WTC11 (cell line): ENCODE results near the gene ZBTB24.

Experiments
- ATF2 ChIP-seq: sonication (generic); formaldehyde crosslinking; IDR thresholded peaks from 2 replicates; pipeline ENCODE4 v1.8.1; 2022; ENCODE audit warnings: low read depth, missing genetic modification reagents, borderline replicate concordance
- CTCF ChIP-seq: fragments of 200-600 bp; IDR thresholded peaks from 2 replicates; pipeline ENCODE4 v1.8.0; 2022; ENCODE audit warnings: antibody characterized with exemption
- ETV6 ChIP-seq: sonication (generic); formaldehyde crosslinking; IDR thresholded peaks from 2 replicates; pipeline ENCODE4 v1.8.1; 2022; ENCODE audit warnings: mild to moderate bottlenecking, missing genetic modification reagents
- MAX ChIP-seq: sonication (generic); formaldehyde crosslinking; IDR thresholded peaks from 2 replicates; pipeline ENCODE4 v1.8.0; 2022; ENCODE audit warnings: mild to moderate bottlenecking, missing genetic modification reagents
- NFE2L1 ChIP-seq: sonication (generic); formaldehyde crosslinking; IDR thresholded peaks from 2 replicates; pipeline ENCODE4 v1.8.1; 2023; ENCODE audit warnings: missing genetic modification reagents
- NR1H2 ChIP-seq: sonication (generic); formaldehyde crosslinking; IDR thresholded peaks from 2 replicates; pipeline ENCODE4 v1.9.0; 2021; ENCODE audit warnings: mild to moderate bottlenecking, moderate library complexity, missing genetic modification reagents
- SP1 ChIP-seq: sonication (generic); formaldehyde crosslinking; conservative IDR thresholded peaks from 2 replicates; pipeline ENCODE4 v1.8.1; 2022; ENCODE audit warnings: missing genetic modification reagents
- ZNF423 ChIP-seq: fragments of 250-450 bp; sonication (Bioruptor Pico); IDR thresholded peaks from 2 replicates; pipeline ENCODE4 v2.1.2; 2022; ENCODE audit warnings: mild to moderate bottlenecking, moderate library complexity

GRCh38 chr6:109456710-109457561, 26.1 kb downstream of the ZBTB24 start:
- no peak for TF ChIP-seq CTCF
- no peak for TF ChIP-seq ZNF423 (CRISPR knock-in tag)
- no peak for TF ChIP-seq NFE2L1 (CRISPR knock-in tag)
- no peak for TF ChIP-seq SP1 (CRISPR knock-in tag)
- no peak for TF ChIP-seq MAX (CRISPR knock-in tag)
- TF ChIP-seq NR1H2 (CRISPR knock-in tag), result no peak
- TF ChIP-seq ATF2, result no peak
- TF ChIP-seq ETV6 (CRISPR knock-in tag), result no peak
